NCI-H1417 (cell line): ENCODE data around the gene KRTAP19-1.

Experiments used
- DNase-seq, 3 experiments: peaks; one replicate each; lab custom pipeline; 2025; lab: John Stamatoyannopoulos, UW

Gene KRTAP19-1

DNA sequence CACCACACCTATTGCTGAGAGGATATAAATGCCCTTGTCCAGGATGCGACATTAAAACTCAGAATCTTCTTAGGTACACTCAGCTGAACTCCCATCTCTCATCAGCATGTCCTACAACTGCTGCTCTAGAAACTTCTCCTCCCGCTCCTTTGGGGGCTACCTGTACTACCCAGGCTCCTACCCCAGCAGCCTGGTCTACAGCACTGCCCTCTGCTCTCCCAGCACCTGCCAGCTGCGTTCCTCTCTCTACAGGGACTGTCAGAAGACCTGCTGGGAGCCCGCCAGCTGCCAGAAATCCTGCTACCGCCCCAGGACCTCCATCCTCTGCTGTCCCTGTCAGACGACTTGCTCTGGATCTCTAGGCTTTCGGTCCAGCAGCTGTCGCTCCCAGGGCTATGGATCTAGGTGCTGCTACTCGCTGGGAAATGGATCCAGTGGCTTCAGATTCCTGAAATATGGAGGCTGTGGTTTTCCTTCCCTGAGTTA, 50.0 kb downstream of the KRTAP19-1 start, which contains the start of gene KRTAP13-4:
KRTAP13-4 (plus strand) TSS at position 51 of the 486 bp plus-strand sequence; CDS start at position 107, 56 bp downstream.
- no peak for DNase-seq
